Upper lobe of right lung (tissue), 1 donor: Measurements from ENCODE around the gene UBXN11. TPM values are rescaled to one million over a fixed set of nuclear protein-coding genes. Genes with fewer than 3 reads are reported as not detected.
"Not testable (repeated sequence)": the region's sequence is repeated elsewhere in the genome, so short reads cannot be mapped to it uniquely, and the experiment has no call there.

Experiments used
- ATAC-seq: fragments of 200-7000 bp; cut with Tn5 transposase; one replicate; pipeline ENCODE4 v1.9.1; 2020; ENCODE audit warnings: mild to moderate bottlenecking, moderate library complexity
- DNase-seq: peaks from one replicate; pipeline ENCODE4 v3.0.0-alpha.2; 2020
- H3K27ac ChIP-seq: fragments of 200-600 bp; one replicate; pipeline ENCODE4 v1.8.0; 2022
- H3K27me3 ChIP-seq: fragments of 200-600 bp; one replicate; pipeline ENCODE4 v1.8.0; 2022; ENCODE audit warnings: mild to moderate bottlenecking
- H3K36me3 ChIP-seq: fragments of 200-600 bp; one replicate; pipeline ENCODE4 v1.8.0; 2022
- H3K4me1 ChIP-seq: fragments of 200-600 bp; one replicate; pipeline ENCODE4 v1.8.0; 2022
- H3K4me3 ChIP-seq: fragments of 200-600 bp; one replicate; pipeline ENCODE4 v1.8.0; 2022; ENCODE audit warnings: mild to moderate bottlenecking
- H3K9me3 ChIP-seq: fragments of 200-600 bp; one replicate; pipeline ENCODE4 v1.8.0; 2022
- intact Hi-C: fragments of 100-400 bp; cut with DNase I; formaldehyde crosslinking; loops from one replicate; pipeline ENCODE4 v1.11.0; 2022
- total RNA-seq: library from RNA; stranded (reverse); fragmentation: NEBNext Ultra II Directional; extraction: Animal tissue kit (Norgen Biotek cat#: 25700); gene quantifications from one replicate; pipeline ENCODE4 v1.2.1, GENCODE V29; 2021
- TF ChIP-seq, protein P1 (sequence below): fragments of 200-600 bp; IDR thresholded peaks from one replicate; pipeline ENCODE4 v1.8.0; 2022; ENCODE audit warnings: antibody characterized with exemption
- donor health status: DM: no; HTN: yes; CAD: no; lungs with severe emphysema.

The UBXN11 gene
- total RNA-seq, 1 donor from 2014 or later = 37.0 TPM

- intact Hi-C loops = no loop called here
- Histone ChIP-seq H3K4me1 (peaks cover 7% of the 10 kb centered on the region), H3K9me3 (no peaks in the 10 kb centered on the region), H3K27me3 (peaks cover 15% of the 10 kb centered on the region), H3K27ac (no peak overlapping the region), H3K4me3 (peak overlapping the region; percentile 58), H3K36me3 (no peaks in the 10 kb centered on the region)
- TF ChIP-seq, protein P1, sequence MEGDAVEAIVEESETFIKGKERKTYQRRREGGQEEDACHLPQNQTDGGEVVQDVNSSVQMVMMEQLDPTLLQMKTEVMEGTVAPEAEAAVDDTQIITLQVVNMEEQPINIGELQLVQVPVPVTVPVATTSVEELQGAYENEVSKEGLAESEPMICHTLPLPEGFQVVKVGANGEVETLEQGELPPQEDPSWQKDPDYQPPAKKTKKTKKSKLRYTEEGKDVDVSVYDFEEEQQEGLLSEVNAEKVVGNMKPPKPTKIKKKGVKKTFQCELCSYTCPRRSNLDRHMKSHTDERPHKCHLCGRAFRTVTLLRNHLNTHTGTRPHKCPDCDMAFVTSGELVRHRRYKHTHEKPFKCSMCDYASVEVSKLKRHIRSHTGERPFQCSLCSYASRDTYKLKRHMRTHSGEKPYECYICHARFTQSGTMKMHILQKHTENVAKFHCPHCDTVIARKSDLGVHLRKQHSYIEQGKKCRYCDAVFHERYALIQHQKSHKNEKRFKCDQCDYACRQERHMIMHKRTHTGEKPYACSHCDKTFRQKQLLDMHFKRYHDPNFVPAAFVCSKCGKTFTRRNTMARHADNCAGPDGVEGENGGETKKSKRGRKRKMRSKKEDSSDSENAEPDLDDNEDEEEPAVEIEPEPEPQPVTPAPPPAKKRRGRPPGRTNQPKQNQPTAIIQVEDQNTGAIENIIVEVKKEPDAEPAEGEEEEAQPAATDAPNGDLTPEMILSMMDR = no peak
- ATAC-seq = peak; percentile 4
- no peak for DNase-seq
Measured at GRCh38 chr1:26335774-26336476, 29.5 kb upstream of the UBXN11 start.

- H3K4me1 ChIP-seq, H3K36me3 ChIP-seq, DNase-seq, H3K27ac ChIP-seq, H3K4me3 ChIP-seq, intact Hi-C loops, H3K9me3 ChIP-seq, ATAC-seq: not testable (repeated sequence)
- peaks cover 15% of the 10 kb centered on the region for H3K27me3 ChIP-seq
Measured at GRCh38 chr1:26333312-26333711, 26.9 kb upstream of the UBXN11 start.

DNA sequence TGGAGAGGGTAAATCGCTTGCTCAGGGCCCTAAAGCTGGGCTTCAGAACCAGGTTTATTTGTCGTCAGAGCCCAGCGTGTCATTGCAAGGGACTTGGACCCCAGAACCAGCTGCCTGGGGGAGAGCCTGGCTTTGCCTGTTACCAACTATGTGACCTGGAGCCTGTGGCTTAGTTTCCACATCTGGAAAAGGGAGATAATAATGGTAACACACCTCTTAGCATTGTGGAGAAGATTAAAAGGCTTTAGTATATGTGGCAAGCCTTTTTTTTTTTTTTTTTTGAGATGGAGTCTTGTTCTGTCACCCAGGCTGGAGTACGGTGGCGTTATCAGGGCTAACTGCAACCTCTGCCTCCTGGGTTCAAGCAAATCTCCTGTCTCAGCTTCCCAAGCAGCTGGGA is 23.8 kb upstream of the UBXN11 start:
- TF ChIP-seq, protein P1 = no peak
- intact Hi-C loops = no loop called here
- H3K27me3 ChIP-seq = peaks cover 13% of the 10 kb centered on the region
- no peak overlapping the region for H3K4me3 ChIP-seq
- no peaks in the 10 kb centered on the region for H3K4me1 ChIP-seq
- no peaks in the 10 kb centered on the region for H3K36me3 ChIP-seq
- ATAC-seq = no peak
- no peaks in the 10 kb centered on the region for H3K9me3 ChIP-seq
- DNase-seq = no peak
- no peak overlapping the region for H3K27ac ChIP-seq

DNA sequence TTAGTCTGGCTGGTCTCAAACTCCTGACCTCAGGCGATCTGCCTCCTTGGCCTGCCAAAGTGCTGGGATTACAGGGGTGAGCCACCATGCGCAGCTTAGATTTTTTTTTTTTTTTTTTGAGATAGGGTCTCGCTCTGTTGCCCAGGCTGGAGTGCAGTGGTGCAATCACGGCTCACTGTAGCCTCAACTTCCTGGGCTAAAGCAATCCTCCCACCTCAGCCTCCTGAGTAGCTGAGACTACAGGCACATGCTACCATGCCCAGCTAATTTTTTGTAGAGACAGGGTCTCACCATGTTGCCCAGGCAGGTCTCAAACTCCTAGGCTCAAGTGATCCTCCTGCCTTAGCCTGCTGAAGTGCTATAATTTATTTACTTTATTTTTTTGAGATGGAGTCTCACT is 22.9 kb upstream of the UBXN11 start:
- H3K9me3 ChIP-seq, H3K27ac ChIP-seq, H3K4me1 ChIP-seq, H3K4me3 ChIP-seq, DNase-seq, intact Hi-C loops, H3K27me3 ChIP-seq, ATAC-seq, H3K36me3 ChIP-seq: not testable (repeated sequence)

GRCh38 chr1:26328597-26328996 is 22.2 kb upstream of the UBXN11 start:
- Histone ChIP-seq H3K27me3 (no peaks in the 10 kb centered on the region), H3K4me3 (no peak overlapping the region), H3K4me1 (no peaks in the 10 kb centered on the region), H3K27ac (no peak overlapping the region), H3K36me3 (no peaks in the 10 kb centered on the region), H3K9me3 (no peaks in the 10 kb centered on the region)
- DNase-seq (no peak), ATAC-seq (no peak)
- TF ChIP-seq, protein P1 = no peak
- intact Hi-C loops = no loop called here

- no peaks in the 10 kb centered on the region for H3K27me3 ChIP-seq
- H3K27ac ChIP-seq = no peak overlapping the region
- no peaks in the 10 kb centered on the region for H3K9me3 ChIP-seq
- no peaks in the 10 kb centered on the region for H3K4me1 ChIP-seq
- H3K4me3 ChIP-seq = no peak overlapping the region
- intact Hi-C loops = no loop called here
- ATAC-seq = no peak
- DNase-seq = no peak
- no peaks in the 10 kb centered on the region for H3K36me3 ChIP-seq
- TF ChIP-seq, protein P1 = no peak
Measured at GRCh38 chr1:26327956-26328362, 21.5 kb upstream of the UBXN11 start.

DNA sequence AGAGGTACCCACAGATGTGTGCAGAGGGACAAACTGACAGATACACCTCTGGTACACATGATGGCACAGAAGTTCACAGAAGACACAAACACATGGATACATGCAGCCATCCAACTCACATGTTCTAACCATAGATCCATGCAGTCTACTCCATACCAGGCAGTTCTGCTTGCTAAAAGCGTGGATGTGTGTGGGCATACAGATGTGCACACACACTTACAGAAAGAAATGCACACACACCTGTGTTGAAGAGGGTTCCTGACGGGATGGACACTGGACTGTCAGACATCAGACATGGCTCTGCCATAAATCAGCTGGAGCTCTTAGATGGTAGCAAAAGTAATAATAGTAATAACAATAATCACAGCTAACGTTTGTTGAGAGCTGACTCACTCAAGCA is 18.1 kb upstream of the UBXN11 start:
- Histone ChIP-seq H3K36me3 (no peaks in the 10 kb centered on the region), H3K27me3 (no peaks in the 10 kb centered on the region), H3K9me3 (no peaks in the 10 kb centered on the region), H3K4me1 (peaks cover 9% of the 10 kb centered on the region), H3K27ac (no peak overlapping the region), H3K4me3 (no peak overlapping the region)
- intact Hi-C loops = loop anchor here (5.0 kb wide), 1 partner anchor 47 kb away; no protein-coding TSS in a partner anchor
- ATAC-seq = no peak
- TF ChIP-seq, protein P1 = no peak
- no peak for DNase-seq
